Tongue (tissue), 2 donors: ENCODE data around the gene MRPL12. TPM values are rescaled to one million over a fixed set of nuclear protein-coding genes. Genes with fewer than 3 reads are reported as not detected.
"Not testable (repeated sequence)": the region's sequence is repeated elsewhere in the genome, so short reads cannot be mapped to it uniquely, and the experiment has no call there.

Experiments
- DNase-seq: peaks from one replicate; pipeline ENCODE4 v3.0.0-alpha.2; 2015
- total RNA-seq: library from RNA; depleted of rRNA; stranded (reverse); fragments of >200 nt; gene quantifications from one replicate; pipeline ENCODE4 v1.2.3, GENCODE V29; 2014

MRPL12 gene
- total RNA-seq, 1 donor from 2014 or later, result 12.2 TPM

DNA sequence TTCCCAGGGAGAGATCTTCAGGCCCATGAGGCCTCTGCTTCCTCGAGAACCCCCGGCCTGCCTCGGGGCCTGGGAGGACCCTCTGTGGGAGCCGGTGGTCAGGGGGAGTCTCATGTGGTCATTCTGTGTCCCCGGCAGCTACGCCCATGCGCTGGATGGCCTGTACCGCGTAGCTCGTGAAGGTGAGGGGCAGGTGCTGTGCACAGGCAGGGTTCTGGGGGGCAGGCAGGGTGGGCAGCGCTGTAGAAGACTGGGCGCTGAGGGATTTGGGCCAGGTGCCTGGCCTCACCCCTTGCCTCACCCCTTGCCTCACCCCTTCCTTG is 13.5 kb downstream of the MRPL12 start:
- no peak for DNase-seq

DNA sequence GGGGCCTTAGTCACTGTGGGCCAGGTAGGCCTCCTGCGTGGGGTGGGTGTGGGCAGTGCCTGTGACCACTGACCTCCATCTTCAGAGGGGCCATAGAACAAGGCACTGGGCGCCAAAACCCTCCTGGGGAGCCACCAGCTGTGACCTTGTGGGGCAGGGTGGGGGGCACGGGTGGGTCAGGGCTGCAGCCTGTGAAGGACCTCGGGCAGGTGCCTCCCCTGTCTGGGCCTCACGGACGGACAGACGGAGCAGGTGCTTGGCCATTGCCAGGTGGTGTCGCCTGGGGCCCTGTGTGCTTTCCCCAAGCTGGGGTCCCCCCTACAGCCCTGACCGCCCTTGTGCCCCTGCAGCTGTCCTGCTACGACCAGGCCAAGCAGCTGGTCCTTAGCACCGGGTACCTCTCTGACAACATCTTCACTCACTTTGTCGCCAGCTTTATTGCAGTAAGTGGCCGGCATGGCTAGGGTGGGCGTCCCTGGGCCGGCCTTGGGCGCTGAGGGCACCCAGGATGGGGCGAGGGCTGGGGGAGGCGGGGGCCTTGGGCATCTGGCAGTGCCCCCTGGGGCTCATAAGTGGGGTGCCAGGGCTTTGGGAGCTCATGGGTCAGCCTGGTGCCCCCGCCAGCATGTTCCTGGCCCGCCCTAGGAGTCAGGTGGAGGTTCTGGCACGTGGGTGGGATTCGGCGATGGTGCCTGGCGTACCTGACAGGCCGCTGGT is 14.0 kb downstream of the MRPL12 start:
- DNase-seq, result no peak

DNA sequence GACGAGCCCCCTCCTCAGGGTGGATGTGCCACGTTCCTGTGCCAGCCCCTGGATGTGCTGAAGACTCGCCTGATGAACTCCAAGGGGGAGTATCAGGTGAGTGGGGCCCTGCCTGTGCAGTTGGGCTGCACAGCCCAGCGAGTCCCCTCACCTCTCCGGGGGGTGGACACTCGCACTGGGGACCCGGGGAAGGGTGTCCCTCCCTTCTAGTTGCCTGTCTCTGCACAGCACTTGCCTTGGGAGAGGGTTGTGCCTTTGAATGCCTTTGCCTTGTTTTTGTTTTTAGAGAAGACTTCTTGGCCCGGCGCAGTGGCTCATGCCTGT is 14.6 kb downstream of the MRPL12 start:
- DNase-seq, result no peak

DNA sequence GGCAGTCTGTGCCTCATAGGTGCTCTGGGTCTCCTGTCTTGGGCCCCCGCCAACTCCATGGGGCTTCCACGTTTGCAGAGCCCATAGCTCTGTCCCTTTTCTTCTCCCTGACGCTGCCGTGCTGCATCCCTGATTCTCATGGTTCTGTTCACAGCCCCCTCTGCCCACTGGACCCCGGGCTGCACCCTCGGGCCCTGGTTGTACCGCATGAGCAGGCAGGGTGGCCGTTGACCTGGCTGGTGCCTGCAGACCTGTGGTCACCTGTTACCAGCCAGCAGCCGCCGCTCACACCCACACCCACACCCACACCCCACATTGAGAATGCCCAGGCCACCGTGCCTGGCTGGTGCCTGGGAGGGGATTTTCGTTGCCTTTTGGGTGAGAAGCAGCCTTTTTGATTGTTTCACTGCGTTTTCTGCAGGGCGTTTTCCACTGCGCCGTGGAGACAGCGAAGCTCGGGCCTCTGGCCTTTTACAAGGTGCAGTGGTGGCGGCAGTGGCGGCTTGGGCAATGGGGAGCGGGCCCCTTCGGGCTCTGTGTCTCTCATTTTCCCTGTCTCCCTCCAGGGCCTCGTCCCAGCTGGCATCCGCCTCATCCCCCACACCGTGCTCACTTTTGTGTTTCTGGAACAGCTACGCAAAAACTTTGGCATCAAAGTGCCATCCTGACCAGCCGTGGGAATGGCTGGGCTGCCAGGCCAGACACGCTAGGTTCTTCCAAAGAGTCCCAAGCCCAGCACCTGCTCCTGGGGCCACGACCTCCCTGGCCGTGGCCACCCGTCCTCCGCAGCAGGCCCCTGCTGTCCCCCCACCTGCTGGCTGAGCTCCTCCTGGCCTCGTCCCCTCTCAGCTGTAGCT is 16.5 kb downstream of the MRPL12 start:
- DNase-seq, result no peak

DNA sequence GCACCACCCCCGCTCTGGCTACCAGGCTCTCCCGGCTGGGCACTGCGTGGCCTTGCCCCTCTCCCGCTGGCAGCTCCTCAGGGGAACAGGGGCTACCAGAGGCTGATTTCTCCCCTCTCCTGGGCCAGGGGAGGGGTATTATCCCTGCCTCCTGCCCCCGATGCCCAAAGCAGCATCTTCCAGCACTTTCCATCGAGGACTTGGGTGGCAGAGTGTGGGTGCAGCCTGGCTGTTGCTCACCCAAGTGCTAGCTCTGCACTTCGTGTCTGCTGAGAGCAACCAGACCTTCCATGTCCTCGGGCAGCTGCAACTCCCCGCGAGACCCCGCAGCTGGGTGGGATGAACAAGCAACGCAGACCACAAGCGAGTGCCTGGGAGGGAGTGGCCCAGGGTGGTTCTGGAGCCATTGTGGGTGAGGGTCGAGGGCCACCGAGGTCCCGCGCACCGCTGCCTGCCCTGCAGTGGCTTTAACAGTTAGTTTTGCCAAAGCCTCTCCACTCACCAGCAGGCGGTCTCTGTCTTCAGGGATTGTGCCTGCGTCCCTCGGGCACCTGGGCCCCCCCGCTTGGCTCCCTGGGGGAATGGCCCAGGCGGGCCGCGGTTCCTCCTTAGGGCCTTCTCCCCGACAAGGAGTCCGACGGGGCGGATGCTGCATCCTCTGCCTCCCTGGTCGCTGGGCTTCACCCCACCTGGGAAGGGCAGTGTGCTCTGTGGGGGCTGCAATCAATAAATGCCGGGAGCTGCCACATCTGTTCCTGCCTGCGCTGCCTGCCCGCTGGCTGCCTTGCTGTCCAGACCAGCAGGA is 17.3 kb downstream of the MRPL12 start:
- no peak for DNase-seq

DNA sequence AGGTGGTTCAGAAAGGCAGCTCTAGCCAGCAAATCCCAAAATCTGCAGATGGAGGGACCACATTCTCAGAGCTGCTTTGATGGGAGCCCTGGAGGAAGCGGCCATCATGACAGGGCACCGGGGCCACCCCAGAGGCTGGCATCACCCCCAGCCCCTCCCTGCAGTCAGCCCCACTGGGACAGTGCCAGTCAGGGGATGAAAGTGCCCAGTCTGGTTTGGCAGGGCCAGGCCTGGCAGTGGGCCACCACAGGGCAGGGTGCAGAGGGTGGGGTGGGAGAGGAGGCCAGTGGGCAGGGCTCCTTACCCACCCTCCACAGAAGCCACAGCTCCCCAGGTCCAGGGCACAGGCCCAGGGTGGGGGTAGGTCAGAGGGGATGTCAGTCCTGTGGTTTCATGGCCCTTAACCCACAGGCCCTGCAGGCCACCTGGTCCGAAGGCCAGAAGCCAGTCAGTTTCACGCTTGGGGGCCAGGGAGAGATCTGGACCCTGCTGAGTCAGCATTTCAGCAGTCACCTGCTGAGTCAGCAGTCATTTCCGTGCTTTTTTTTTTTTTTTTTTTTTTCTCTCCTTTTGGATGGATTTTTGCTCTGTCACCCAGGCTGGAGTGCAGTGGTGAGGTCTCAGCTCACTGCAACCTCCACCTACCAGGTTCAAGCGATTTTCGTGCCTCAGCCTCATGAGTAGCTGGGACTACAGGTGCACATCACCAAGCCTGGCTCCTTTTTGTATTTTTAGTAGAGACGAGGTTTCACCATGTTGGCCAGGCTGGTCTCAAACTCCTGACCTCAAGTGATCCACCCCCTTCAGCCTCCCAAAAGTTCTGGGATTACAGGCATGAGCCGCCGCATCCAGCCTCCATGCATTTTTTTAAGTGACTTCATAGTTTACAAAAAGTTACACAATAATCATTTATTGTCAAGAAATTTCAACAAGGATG is 19.3 kb downstream of the MRPL12 start:
- no peak for DNase-seq

DNA sequence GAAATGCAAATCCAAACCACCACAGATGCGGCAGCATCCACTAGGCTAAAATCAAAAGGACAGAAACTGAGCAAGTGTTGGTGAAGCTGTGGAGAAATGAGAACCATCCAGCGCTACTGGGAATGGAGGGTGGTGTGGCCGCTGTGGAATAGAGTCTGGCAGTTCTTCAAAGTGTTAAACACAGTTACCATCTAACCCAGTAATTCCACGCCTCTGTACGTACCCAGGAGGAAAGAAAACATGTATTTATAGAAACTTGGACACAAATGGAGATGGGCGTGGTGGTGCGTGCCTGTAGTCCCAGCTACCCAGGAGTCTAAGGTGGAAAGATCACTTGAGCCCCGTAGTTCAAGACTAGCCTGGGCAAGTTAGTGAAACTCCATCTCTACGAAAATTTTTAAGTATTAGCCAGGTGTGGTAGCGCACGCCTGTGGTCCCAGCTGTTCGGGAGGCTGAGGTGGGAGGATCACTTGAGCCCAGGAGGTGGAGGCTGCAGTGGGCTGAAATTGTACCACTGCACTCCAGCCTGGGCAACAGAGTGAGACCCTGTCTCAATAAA is 20.6 kb downstream of the MRPL12 start:
- DNase-seq, result no peak

DNA sequence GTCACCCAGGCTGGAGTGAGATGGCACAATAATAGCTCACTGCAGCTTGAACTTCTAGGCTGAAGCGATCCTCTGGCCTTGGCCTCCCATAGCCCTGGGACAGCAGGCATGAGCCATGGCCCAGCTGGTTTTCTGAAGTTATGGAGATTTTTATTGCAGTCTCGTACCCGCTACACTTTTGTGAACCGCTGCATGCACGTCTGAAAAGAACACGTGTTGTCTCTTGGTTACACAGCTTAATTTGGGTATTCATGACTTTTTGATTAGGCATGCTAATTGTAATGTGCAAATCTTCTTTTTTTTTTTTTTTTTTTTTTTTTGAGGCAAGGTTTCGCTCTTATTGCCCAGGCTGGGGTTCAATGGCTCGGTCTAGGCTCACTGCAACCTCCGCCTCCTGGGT is 22.3 kb downstream of the MRPL12 start:
- DNase-seq, result no peak

DNA sequence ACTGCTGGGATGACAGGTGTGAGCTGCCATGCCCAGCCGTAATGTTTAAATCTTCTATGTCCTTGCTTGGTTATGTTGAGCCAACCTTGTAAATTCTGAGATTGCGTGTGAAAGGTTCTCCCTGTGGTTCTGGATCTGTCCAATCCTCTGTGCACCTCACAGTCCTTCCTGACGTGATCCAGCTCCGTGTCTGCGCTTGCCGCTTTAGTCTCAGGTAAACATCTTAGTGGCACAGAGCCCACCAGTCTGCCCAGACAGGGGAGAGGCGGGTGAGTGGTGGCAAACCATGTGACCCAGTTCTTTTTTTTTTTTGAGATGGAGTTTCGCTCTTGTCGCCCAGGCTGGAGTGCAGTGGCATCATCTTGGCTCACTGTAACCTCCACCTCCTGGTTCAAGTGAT is 22.8 kb downstream of the MRPL12 start:
- peak; percentile 48 for DNase-seq

DNA sequence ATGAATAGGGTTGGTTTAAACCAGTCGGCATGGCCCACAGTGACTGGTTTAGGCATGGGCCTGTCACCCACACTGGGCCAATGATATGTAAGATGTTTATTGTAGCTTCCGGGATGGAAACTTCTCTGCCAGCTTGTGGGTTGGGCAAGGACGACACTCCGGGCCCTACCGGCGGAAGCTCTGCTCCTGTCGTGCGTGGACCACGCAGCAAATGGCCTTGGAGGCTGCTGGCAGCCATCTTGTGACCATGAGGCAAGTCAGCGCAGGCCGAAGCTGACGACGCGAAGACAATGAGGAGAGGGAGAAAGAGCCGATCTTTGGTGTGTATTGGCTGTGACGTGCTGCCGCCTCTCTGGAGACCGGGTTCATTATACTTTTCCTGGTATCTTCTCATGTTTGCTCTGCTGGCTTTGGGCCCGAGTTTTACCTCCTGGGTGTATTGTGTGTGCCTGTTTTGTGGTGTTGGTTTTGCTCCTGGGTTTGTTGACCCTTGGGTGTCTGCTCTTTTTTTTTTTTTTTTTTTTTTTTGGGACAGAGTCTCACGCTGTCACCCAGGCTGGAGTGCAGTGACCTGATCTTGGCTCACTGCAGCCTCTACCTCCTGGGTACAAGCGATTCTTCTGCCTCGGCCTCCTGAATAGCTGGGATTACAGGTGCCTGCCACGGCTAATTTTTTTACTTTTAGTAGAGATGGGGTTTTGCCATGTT is 24.3 kb downstream of the MRPL12 start:
- peak; percentile 46 for DNase-seq

DNA sequence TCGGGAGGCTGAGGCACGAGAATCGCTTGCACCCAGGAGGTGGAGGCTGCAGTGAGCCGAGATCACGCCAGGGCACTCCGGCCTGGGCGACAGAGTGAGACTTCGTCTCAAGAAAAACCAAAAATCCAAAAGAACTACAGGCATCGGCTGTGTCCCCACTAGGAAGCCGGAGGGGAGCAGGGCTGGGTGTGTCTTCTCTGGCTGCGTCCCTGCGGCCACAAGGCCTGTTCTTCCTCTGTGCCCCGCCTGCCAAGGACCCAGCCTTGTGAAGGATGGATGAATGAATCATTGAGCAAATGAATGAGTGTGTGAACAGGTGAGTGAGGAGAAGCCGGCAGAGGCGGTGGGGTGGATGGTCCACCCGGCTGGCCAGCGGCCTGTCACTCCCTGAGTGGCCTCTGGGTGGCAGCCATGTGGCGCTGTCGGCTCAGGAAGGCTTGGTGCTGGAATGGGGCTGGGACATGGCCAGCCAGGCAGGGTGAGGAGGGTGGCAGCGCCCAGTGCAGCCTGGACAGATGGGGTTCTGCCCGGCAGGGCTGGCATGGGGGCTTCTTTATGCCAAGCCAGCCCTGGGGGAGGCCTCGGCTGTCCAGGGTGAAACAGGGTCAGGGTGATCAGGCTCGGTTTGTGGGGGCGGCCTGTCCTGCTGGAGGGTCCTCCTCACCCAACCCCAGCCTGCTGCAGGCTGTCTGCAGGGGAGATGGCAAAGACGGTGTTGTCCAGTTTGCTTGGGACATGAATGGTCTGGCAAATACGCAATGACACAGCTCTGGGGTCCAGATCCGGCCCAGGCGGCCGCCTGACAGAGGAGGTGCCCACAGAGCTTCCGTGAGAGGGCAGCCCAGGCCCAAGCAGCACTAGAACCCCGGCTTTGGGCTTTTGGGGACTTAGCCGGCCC is 30.6 kb downstream of the MRPL12 start:
- DNase-seq, result peak; percentile 85

DNA sequence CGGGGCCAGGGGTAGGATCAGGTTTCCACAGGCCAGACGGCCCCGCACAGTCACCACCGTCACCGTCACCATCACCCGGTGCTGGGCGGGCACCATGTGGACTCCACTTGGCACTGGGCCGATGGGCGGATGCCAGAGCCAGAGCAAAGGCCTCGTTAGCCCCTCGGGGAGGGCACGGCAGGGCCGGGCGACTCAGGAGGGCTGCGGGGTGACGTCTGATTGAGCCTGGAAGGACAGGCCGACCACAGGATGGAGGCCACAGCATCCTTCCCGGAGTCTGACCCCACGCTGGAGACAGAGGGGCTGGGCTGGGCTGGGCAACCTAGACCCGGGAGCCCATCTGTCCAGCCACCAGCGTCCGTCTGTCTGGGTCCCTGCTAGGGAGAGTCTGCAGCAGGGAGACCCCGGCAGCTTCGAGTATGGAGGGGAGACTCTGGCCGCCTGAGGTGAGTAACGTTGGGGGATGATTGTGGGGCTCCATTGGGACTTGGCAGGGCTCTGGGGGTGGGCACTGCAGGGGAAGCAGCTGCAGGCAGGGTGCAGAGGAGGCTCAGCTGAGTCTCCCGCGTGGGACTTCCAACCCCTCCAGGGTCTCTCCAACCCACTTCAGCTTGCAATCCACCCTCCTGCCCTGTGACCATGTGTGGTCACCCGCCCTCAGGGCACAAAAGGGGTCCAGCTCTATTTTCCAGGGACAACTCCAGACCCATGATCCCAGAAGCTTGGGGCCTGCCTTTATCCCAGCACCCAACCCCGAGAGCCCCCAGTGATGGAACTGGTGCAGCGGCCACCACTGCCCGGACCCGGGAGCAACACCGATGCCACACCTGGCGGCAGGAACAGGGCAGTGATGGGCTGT is 31.5 kb downstream of the MRPL12 start:
- DNase-seq, result no peak

DNA sequence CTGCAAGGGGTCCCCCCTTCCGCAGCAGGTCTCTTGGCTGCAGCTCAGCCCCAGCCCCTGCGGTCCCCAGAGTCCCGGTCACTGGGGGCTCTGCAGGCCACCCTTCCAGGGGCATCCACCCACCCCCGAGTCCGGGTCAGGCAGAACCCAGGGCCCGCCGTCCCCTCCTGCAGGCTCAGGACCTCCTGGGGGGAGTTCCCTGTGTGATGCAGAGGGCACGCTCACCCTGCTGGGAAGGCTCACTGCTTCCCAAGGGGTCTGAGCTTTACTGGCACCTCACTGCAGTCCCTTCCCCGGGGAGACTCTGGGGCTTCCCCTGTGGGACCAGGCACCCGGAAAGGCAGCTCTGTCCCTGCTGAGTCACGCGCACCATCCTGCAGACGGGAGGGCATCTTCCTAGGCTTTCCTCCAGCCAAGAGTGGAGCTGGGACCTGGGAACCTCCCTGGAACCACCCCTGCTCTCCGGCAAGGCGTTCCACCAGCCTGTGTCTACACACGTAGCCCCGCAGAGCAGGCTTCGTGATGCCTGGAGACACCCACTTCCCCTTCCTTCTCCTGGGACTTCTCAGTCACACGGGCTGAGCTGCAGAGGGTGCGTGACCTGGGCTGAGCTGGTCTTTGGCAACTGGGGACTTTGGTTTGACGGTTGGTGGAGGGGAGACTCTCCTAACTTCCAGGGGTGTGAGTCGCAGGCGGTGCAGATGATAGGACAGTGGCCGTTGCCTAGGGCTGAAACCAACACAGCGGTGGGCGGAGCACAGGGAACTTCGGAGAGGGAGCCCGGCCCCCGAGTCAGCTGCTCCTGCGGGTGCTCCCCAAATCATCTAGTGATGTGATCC is 32.3 kb downstream of the MRPL12 start:
- peak; percentile 43 for DNase-seq

DNA sequence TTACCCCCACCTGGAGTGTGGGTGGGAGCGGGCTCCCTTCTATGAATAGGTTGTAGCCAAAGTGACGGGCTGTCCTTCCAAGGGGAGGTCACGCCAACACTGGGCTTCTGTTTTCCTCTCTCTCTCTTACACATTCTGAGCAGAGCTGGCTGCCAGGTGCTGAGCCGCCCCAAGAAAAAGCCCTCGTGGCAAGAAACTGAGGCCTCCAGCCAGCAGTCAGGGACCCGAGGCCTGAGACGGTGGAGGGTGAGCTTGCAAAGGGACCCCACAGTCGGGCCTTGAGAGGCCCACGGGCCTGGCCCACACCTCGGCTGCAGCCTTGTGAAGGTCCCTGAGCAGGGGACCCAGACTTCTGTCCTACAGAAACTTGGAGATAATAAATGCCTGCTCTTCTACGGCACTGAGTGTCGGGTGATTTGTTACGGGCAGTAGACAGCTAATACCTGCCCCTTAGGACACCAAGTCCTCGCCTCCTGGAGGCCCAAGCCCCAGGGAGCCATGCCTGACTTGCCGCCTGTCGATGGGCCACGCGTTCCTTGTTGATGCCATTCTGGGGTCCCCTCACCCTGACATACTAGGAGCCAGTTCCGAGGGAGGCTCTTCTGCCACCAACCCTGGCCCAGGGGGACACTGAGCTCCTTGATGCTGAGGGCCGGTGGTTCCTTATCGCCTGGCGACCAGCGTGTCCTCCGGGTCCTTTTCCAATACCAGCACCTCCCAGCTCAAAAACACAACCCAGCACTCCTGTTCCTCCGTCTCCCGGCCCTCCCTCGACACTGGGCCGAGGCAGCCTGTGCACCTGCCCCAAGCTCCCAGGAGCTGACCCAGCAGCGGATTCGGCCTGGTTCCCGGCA is 35.0 kb downstream of the MRPL12 start:
- DNase-seq, result no peak

DNA sequence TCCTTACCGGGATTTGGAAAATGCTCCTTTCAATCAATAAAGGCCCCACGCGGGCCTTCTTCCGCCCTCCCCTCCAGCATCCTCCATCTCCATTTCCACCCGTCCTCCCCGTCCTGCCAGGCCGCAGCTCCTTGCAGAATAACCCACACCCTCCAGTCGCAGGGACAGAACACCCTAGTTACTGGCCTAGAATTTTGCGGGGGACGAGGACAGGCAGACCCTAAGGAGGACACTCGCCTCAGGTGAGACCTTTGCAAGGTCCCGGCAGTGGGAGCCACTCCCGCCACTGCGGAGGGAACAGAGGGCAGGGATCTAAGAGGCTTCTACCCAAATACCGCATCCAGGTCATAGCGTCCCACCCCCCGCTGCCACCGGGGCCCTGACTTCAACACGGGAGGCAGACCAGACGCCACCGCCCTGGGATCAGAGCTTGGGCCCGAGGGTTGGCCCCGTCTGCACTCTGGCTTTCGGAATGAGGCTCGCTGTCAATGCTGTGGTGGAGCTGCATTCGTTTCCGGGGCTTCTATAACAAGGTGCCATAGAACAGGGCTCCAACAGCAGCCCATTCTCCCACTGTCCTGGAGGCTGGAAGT is 35.7 kb downstream of the MRPL12 start:
- no peak for DNase-seq

DNA sequence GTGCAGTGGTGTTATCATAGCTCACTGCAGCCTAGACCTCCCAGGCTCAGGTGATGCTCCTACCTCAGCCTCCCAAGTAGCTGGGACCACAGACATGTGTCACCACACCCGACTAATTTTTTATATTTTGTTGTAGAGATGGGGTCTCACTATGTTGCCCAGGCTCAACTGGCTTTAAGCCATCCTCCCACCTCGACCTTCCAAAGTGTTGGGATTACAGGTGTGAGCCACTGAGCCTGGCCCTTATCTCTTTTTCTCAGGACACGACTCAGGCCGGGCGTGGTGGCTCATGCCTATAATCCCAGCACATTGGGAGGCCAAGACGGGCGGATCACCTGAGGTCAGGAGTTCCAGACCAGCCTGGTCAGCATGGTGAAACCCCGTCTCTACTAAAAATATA is 36.4 kb downstream of the MRPL12 start:
- DNase-seq, result not testable (repeated sequence)
